ENCODE measurements around the gene MIEN1.
"Not testable (repeated sequence)": the region's sequence is repeated elsewhere in the genome, so short reads cannot be mapped to it uniquely, and the experiment has no call there.

MIEN1 gene

GRCh38 chr17:39750131-39751015 lies 20.0 kb upstream of the MIEN1 start:
- H3K27me3 Mint-ChIP-seq, result no peaks in the 10 kb centered on the region
- no peak overlapping the region for H3K4me3 Mint-ChIP-seq
- H3K36me3 Mint-ChIP-seq (ENCODE audit: low read depth), result no peaks in the 10 kb centered on the region
- peaks cover 33% of the 10 kb centered on the region for H3K4me1 Mint-ChIP-seq (ENCODE audit: low read depth)
- no peak overlapping the region for H3K27ac Mint-ChIP-seq
- H3K9me3 Mint-ChIP-seq, result no peaks in the 10 kb centered on the region

- not testable (repeated sequence) for H3K27me3 Mint-ChIP-seq; H3K9me3 Mint-ChIP-seq; H3K4me3 Mint-ChIP-seq; H3K27ac Mint-ChIP-seq; H3K36me3 Mint-ChIP-seq (ENCODE audit: low read depth)
- H3K4me1 Mint-ChIP-seq (ENCODE audit: low read depth), result peaks cover 26% of the 10 kb centered on the region
These were observed 18.2 kb upstream of the MIEN1 start for GRCh38 chr17:39748444-39749034.

- Mint-ChIP-seq H3K27me3 (no peaks in the 10 kb centered on the region), H3K27ac (no peak overlapping the region), H3K4me3 (no peak overlapping the region), H3K9me3 (no peaks in the 10 kb centered on the region), H3K36me3 (ENCODE audit: low read depth) (no peaks in the 10 kb centered on the region), H3K4me1 (ENCODE audit: low read depth) (peaks cover 18% of the 10 kb centered on the region)
These were observed 17.4 kb upstream of the MIEN1 start for GRCh38 chr17:39747745-39748144.

- Mint-ChIP-seq H3K9me3 (no peaks in the 10 kb centered on the region), H3K36me3 (ENCODE audit: low read depth) (no peaks in the 10 kb centered on the region), H3K27ac (no peak overlapping the region), H3K4me1 (ENCODE audit: low read depth) (peaks cover 2% of the 10 kb centered on the region), H3K27me3 (no peaks in the 10 kb centered on the region), H3K4me3 (no peak overlapping the region)
These were observed 15.8 kb upstream of the MIEN1 start for GRCh38 chr17:39746145-39746461.

- no peaks in the 10 kb centered on the region for H3K36me3 Mint-ChIP-seq (ENCODE audit: low read depth)
- H3K27ac Mint-ChIP-seq, result no peak overlapping the region
- H3K9me3 Mint-ChIP-seq, result no peaks in the 10 kb centered on the region
- peaks cover 6% of the 10 kb centered on the region for H3K4me1 Mint-ChIP-seq (ENCODE audit: low read depth)
- no peaks in the 10 kb centered on the region for H3K27me3 Mint-ChIP-seq
- no peak overlapping the region for H3K4me3 Mint-ChIP-seq
These were observed 15.2 kb upstream of the MIEN1 start for GRCh38 chr17:39745335-39746144.

- H3K27me3 Mint-ChIP-seq, result no peaks in the 10 kb centered on the region
- peaks cover 13% of the 10 kb centered on the region for H3K4me1 Mint-ChIP-seq (ENCODE audit: low read depth)
- H3K36me3 Mint-ChIP-seq (ENCODE audit: low read depth), result no peaks in the 10 kb centered on the region
- no peaks in the 10 kb centered on the region for H3K9me3 Mint-ChIP-seq
- no peak overlapping the region for H3K4me3 Mint-ChIP-seq
- no peak overlapping the region for H3K27ac Mint-ChIP-seq
These were observed 14.5 kb upstream of the MIEN1 start for GRCh38 chr17:39744836-39745215.

GRCh38 chr17:39744075-39744835 lies 13.9 kb upstream of the MIEN1 start:
- no peaks in the 10 kb centered on the region for H3K9me3 Mint-ChIP-seq
- no peaks in the 10 kb centered on the region for H3K27me3 Mint-ChIP-seq
- H3K36me3 Mint-ChIP-seq (ENCODE audit: low read depth), result no peaks in the 10 kb centered on the region
- peaks cover 19% of the 10 kb centered on the region for H3K4me1 Mint-ChIP-seq (ENCODE audit: low read depth)
- H3K27ac Mint-ChIP-seq, result no peak overlapping the region
- H3K4me3 Mint-ChIP-seq, result no peak overlapping the region

- no peak overlapping the region for H3K4me3 Mint-ChIP-seq
- H3K27ac Mint-ChIP-seq, result no peak overlapping the region
- no peaks in the 10 kb centered on the region for H3K9me3 Mint-ChIP-seq
- no peaks in the 10 kb centered on the region for H3K27me3 Mint-ChIP-seq
- peaks cover 28% of the 10 kb centered on the region for H3K4me1 Mint-ChIP-seq (ENCODE audit: low read depth)
- no peaks in the 10 kb centered on the region for H3K36me3 Mint-ChIP-seq (ENCODE audit: low read depth)
These were observed 12.6 kb upstream of the MIEN1 start for GRCh38 chr17:39742856-39743436.

- no peaks in the 10 kb centered on the region for H3K27me3 Mint-ChIP-seq
- H3K27ac Mint-ChIP-seq, result no peak overlapping the region
- H3K9me3 Mint-ChIP-seq, result no peaks in the 10 kb centered on the region
- H3K36me3 Mint-ChIP-seq (ENCODE audit: low read depth), result no peaks in the 10 kb centered on the region
- H3K4me1 Mint-ChIP-seq (ENCODE audit: low read depth), result peaks cover 28% of the 10 kb centered on the region
- H3K4me3 Mint-ChIP-seq, result no peak overlapping the region
These were observed 12.0 kb upstream of the MIEN1 start for GRCh38 chr17:39742126-39742855.

GRCh38 chr17:39740357-39741111 lies 10.2 kb upstream of the MIEN1 start:
- H3K9me3 Mint-ChIP-seq, result no peaks in the 10 kb centered on the region
- no peaks in the 10 kb centered on the region for H3K36me3 Mint-ChIP-seq (ENCODE audit: low read depth)
- no peaks in the 10 kb centered on the region for H3K27me3 Mint-ChIP-seq
- no peak overlapping the region for H3K4me3 Mint-ChIP-seq
- H3K4me1 Mint-ChIP-seq (ENCODE audit: low read depth), result peaks cover 28% of the 10 kb centered on the region
- H3K27ac Mint-ChIP-seq, result no peak overlapping the region

- no peaks in the 10 kb centered on the region for H3K27me3 Mint-ChIP-seq
These were observed 9.6 kb upstream of the MIEN1 start for GRCh38 chr17:39739885-39740356.

GRCh38 chr17:39738983-39739884 lies 8.9 kb upstream of the MIEN1 start:
- Mint-ChIP-seq H3K4me3 (peak overlapping the region; percentile 68), H3K4me1 (ENCODE audit: low read depth) (peaks cover 28% of the 10 kb centered on the region), H3K27ac (no peak overlapping the region), H3K36me3 (ENCODE audit: low read depth) (no peaks in the 10 kb centered on the region), H3K27me3 (no peaks in the 10 kb centered on the region), H3K9me3 (no peaks in the 10 kb centered on the region)

More at GRCh38 chr17:39739885-39740356, 9.6 kb upstream of the MIEN1 start:
- Mint-ChIP-seq H3K36me3 (ENCODE audit: low read depth) (no peaks in the 10 kb centered on the region), H3K27ac (no peak overlapping the region), H3K9me3 (no peaks in the 10 kb centered on the region), H3K4me3 (no peak overlapping the region), H3K4me1 (ENCODE audit: low read depth) (peaks cover 28% of the 10 kb centered on the region)
